ENCODE measurements around the gene TUBB8B.
"Not testable (repeated sequence)": the region's sequence is repeated elsewhere in the genome, so short reads cannot be mapped to it uniquely, and the experiment has no call there.

Gene TUBB8B

DNA sequence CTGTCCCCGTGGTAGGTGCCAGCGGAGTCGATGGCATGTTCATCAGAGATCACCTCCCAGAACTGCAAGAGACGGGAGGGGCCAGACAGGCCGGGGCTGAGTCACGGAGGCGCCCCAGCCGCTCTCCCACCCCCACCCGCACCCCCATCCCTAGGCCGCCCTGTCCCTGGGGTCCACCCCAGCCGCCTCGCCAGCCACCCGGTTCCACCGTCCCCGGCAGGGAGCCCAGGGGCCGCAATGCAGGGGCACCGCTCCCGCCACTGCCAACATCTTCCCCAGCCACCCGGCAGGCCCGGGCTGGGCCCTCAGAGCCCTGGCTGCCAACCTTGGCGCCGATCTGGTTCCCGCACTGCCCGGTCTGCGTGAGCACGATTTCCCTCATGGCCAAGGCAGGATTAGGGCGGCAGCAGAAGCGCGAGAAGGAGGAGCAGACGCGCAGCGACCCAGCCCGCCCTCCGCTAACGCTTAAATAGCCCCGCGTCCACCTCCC is at the start of gene TUBB8B:
TUBB8B (minus strand) TSS at position 440 of the 490 bp plus-strand sequence; CDS start at position 382, 58 bp downstream.
- not testable (repeated sequence) for H3K4me3 ChIP-seq (ENCODE audit: low read length); H3K4me1 ChIP-seq (ENCODE audit: control insufficient read depth, low read length); H4K20me1 ChIP-seq (ENCODE audit: control insufficient read depth, insufficient read depth, low read depth, low read length); H3K27ac ChIP-seq (ENCODE audit: low read depth, low read length); H3F3A ChIP-seq (ENCODE audit: control insufficient read depth, insufficient read depth); H3K4me2 ChIP-seq (ENCODE audit: low read length); H3K9me2 ChIP-seq (replicated peaks; ENCODE audit: control insufficient read depth, low read length); H3K27me3 ChIP-seq (ENCODE audit: control insufficient read depth, low read length); H3K79me2 ChIP-seq (ENCODE audit: control insufficient read depth, low read length); H3K36me3 ChIP-seq (ENCODE audit: control insufficient read depth, low read length); H3K9me3 ChIP-seq (ENCODE audit: control insufficient read depth, insufficient read depth, low read length)

DNA sequence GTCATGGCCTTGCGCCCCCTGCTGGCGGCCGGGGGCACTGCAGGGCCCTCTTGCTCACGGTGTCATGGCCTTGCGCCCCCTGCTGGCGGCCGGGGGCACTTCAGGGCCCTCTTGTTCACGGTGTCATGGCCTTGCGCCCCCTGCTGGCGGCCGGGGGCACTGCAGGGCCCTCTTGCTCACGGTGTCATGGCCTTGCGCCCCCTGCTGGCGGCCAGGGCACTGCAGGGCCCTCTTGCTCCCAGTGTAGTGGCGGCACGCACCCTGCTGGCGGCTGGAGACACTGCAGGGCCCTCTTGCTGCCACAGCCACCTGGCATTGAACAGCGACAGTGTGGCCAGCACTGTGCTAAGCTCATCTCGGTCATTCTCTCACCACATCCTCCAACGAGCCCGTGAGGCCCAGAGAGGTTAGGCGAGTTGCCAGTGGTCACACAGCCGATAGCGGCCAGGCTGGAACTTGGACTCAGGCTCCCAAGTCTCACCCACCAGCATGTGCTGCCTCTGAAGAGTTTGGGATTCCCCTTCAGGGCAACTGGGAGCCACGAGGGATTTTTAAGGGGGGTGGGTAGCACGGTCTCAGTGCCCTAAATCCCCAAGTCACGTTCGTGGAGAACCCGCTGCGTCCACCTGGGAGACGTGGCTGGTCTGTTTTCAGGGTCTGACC is 48.0 kb upstream of the TUBB8B start:
- TF ChIP-seq, protein P1, sequence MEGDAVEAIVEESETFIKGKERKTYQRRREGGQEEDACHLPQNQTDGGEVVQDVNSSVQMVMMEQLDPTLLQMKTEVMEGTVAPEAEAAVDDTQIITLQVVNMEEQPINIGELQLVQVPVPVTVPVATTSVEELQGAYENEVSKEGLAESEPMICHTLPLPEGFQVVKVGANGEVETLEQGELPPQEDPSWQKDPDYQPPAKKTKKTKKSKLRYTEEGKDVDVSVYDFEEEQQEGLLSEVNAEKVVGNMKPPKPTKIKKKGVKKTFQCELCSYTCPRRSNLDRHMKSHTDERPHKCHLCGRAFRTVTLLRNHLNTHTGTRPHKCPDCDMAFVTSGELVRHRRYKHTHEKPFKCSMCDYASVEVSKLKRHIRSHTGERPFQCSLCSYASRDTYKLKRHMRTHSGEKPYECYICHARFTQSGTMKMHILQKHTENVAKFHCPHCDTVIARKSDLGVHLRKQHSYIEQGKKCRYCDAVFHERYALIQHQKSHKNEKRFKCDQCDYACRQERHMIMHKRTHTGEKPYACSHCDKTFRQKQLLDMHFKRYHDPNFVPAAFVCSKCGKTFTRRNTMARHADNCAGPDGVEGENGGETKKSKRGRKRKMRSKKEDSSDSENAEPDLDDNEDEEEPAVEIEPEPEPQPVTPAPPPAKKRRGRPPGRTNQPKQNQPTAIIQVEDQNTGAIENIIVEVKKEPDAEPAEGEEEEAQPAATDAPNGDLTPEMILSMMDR (IDR thresholded peaks at IDR 0.05; ENCODE audit: low read depth, low read length, poor library complexity, severe bottlenecking), result peak; percentile 62
- H3K4me1 ChIP-seq (ENCODE audit: control insufficient read depth, low read length); H3F3A ChIP-seq (ENCODE audit: control insufficient read depth, insufficient read depth); H3K4me3 ChIP-seq (ENCODE audit: low read length); H3K27me3 ChIP-seq (ENCODE audit: control insufficient read depth, low read length); H4K20me1 ChIP-seq (ENCODE audit: control insufficient read depth, insufficient read depth, low read depth, low read length); H3K79me2 ChIP-seq (ENCODE audit: control insufficient read depth, low read length); H3K36me3 ChIP-seq (ENCODE audit: control insufficient read depth, low read length); H3K4me2 ChIP-seq (ENCODE audit: low read length); H3K9me2 ChIP-seq (replicated peaks; ENCODE audit: control insufficient read depth, low read length); H3K27ac ChIP-seq (ENCODE audit: low read depth, low read length): not testable (repeated sequence)
- peaks cover 12% of the 10 kb centered on the region; the same call in 1 of the 2 replicates for H3K9me3 ChIP-seq (ENCODE audit: control insufficient read depth, insufficient read depth, low read length)

DNA sequence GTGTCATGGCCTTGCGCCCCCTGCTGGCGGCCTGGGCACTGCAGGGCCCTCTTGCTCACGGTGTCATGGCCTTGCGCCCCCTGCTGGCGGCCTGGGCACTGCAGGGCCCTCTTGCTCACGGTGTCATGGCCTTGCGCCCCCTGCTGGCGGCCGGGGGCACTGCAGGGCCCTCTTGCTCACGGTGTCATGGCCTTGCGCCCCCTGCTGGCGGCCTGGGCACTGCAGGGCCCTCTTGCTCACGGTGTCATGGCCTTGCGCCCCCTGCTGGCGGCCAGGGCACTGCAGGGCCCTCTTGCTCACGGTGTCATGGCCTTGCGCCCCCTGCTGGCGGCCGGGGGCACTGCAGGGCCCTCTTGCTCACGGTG is 47.3 kb upstream of the TUBB8B start:
- H3F3A ChIP-seq (ENCODE audit: control insufficient read depth, insufficient read depth); H3K79me2 ChIP-seq (ENCODE audit: control insufficient read depth, low read length); H3K27ac ChIP-seq (ENCODE audit: low read depth, low read length); H3K4me3 ChIP-seq (ENCODE audit: low read length); H3K4me1 ChIP-seq (ENCODE audit: control insufficient read depth, low read length); H4K20me1 ChIP-seq (ENCODE audit: control insufficient read depth, insufficient read depth, low read depth, low read length); H3K27me3 ChIP-seq (ENCODE audit: control insufficient read depth, low read length); H3K9me2 ChIP-seq (replicated peaks; ENCODE audit: control insufficient read depth, low read length); H3K4me2 ChIP-seq (ENCODE audit: low read length); H3K36me3 ChIP-seq (ENCODE audit: control insufficient read depth, low read length): not testable (repeated sequence)
- H3K9me3 ChIP-seq (ENCODE audit: control insufficient read depth, insufficient read depth, low read length), result peaks cover 12% of the 10 kb centered on the region; the same call in 1 of the 2 replicates

DNA sequence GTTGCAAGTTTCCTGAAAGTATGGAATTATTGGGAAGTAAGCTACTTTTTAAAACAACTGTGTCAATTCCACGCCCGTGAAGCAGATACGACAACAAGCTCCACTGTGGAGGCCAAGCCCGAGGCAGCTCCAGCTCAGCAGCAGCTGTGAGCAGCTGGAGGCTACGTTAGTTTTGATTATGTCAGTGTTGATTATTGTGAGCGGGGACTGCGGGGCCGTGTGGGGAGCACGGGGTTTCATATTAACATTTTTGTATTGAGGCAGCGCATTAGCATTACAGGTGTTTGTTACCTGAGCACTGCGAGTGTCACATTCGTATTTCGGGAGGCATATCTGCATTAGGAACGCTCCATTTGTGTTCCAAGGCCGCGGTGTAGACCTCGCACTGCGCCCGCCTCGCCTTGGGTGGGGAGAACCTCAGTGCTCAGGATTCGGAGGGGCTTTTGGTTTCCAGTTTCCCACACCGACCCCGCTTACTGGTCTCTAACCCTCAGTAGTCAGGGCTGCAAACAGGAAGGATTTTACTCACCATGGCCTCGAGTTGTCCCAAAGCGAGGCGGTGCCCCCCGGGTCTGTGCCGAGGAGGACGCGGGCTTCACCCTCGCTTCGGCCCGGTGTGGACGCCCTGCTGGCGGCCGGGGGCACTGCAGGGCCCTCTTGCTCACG is 46.8 kb upstream of the TUBB8B start:
- H3K79me2 ChIP-seq (ENCODE audit: control insufficient read depth, low read length); H3F3A ChIP-seq (ENCODE audit: control insufficient read depth, insufficient read depth); H3K9me2 ChIP-seq (replicated peaks; ENCODE audit: control insufficient read depth, low read length); H4K20me1 ChIP-seq (ENCODE audit: control insufficient read depth, insufficient read depth, low read depth, low read length); H3K36me3 ChIP-seq (ENCODE audit: control insufficient read depth, low read length); H3K4me1 ChIP-seq (ENCODE audit: control insufficient read depth, low read length); H3K27me3 ChIP-seq (ENCODE audit: control insufficient read depth, low read length); H3K27ac ChIP-seq (ENCODE audit: low read depth, low read length); H3K4me3 ChIP-seq (ENCODE audit: low read length); H3K4me2 ChIP-seq (ENCODE audit: low read length): not testable (repeated sequence)
- peaks cover 12% of the 10 kb centered on the region; the same call in 1 of the 2 replicates for H3K9me3 ChIP-seq (ENCODE audit: control insufficient read depth, insufficient read depth, low read length)

DNA sequence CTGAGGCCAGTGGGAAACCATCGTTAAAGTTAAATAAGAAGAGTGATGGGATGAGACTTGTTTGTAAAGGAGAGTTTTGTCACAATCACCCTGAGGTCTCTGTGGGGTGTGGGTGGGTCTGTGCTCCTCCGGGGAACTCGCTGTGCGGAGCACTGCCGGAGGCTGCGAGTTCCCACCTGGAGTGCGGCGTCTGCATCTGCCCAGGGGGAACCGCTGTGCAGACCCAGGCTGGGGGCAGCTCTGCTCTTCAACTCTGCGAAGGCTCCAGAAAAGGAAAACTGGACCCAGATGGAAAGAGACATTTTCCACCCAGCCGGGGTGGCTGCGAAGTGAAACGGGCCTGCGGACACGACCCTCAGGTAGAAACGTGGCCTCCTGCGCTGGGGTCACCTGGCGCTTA is 46.2 kb upstream of the TUBB8B start:
- H3K4me3 ChIP-seq (ENCODE audit: low read length); H3F3A ChIP-seq (ENCODE audit: control insufficient read depth, insufficient read depth); H3K9me2 ChIP-seq (replicated peaks; ENCODE audit: control insufficient read depth, low read length); H3K79me2 ChIP-seq (ENCODE audit: control insufficient read depth, low read length); H4K20me1 ChIP-seq (ENCODE audit: control insufficient read depth, insufficient read depth, low read depth, low read length); H3K27me3 ChIP-seq (ENCODE audit: control insufficient read depth, low read length); H3K36me3 ChIP-seq (ENCODE audit: control insufficient read depth, low read length); H3K4me1 ChIP-seq (ENCODE audit: control insufficient read depth, low read length); H3K4me2 ChIP-seq (ENCODE audit: low read length); H3K27ac ChIP-seq (ENCODE audit: low read depth, low read length): not testable (repeated sequence)
- H3K9me3 ChIP-seq (ENCODE audit: control insufficient read depth, insufficient read depth, low read length), result peaks cover 12% of the 10 kb centered on the region; the same call in 1 of the 2 replicates

DNA sequence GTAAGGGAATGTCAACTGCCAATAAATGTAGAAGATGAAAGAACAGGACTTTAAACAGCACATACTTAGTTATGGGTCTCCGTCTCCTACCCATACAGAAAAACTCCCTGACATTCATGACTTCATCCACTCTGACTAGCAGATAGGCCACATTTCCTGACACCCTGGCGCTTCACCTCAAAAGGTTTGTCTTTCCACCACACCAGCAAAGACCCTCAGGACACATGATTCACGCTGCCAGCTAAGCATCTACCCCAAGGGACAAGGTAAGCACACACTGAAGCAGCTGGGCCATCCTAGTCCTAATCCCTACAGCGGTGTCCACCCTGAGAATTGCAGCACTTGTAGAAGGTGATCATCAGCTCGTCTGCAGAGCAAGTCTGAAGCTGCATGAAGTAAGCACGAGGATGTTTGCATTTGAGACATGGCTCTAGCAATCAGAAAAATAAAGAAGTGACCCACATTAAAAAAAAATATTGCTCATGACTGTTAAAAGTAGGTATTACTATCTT is 44.5 kb upstream of the TUBB8B start:
- not testable (repeated sequence) for H3K27me3 ChIP-seq (ENCODE audit: control insufficient read depth, low read length); H4K20me1 ChIP-seq (ENCODE audit: control insufficient read depth, insufficient read depth, low read depth, low read length); H3F3A ChIP-seq (ENCODE audit: control insufficient read depth, insufficient read depth); H3K4me3 ChIP-seq (ENCODE audit: low read length); H3K4me1 ChIP-seq (ENCODE audit: control insufficient read depth, low read length); H3K9me2 ChIP-seq (replicated peaks; ENCODE audit: control insufficient read depth, low read length); H3K4me2 ChIP-seq (ENCODE audit: low read length); H3K27ac ChIP-seq (ENCODE audit: low read depth, low read length); H3K79me2 ChIP-seq (ENCODE audit: control insufficient read depth, low read length); H3K36me3 ChIP-seq (ENCODE audit: control insufficient read depth, low read length)
- H3K9me3 ChIP-seq (ENCODE audit: control insufficient read depth, insufficient read depth, low read length), result peaks cover 12% of the 10 kb centered on the region; the same call in 1 of the 2 replicates

DNA sequence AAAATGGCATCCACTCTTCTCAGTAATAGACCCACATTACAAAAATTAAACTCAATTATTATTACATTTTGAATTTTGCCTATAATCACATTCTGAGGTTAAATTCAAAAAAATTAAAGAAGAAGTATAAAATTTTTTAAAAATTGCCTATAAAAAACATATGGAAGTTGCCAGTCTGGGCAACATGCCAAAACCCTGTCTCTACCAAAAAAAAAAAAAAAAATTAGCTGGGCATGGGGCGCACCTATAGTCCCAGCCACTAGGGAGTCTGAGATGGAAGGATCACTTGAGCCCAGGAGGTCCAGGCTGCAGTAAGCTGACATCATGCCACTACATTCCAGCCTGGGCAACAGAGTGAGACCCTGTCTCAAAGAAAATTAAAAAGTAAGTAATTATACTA is 42.1 kb upstream of the TUBB8B start:
- not testable (repeated sequence) for H4K20me1 ChIP-seq (ENCODE audit: control insufficient read depth, insufficient read depth, low read depth, low read length); H3K9me3 ChIP-seq (ENCODE audit: control insufficient read depth, insufficient read depth, low read length); H3K36me3 ChIP-seq (ENCODE audit: control insufficient read depth, low read length); H3K4me1 ChIP-seq (ENCODE audit: control insufficient read depth, low read length); H3K4me2 ChIP-seq (ENCODE audit: low read length); H3K27ac ChIP-seq (ENCODE audit: low read depth, low read length); H3F3A ChIP-seq (ENCODE audit: control insufficient read depth, insufficient read depth); H3K27me3 ChIP-seq (ENCODE audit: control insufficient read depth, low read length); H3K79me2 ChIP-seq (ENCODE audit: control insufficient read depth, low read length); H3K9me2 ChIP-seq (replicated peaks; ENCODE audit: control insufficient read depth, low read length); H3K4me3 ChIP-seq (ENCODE audit: low read length)
